DOHH2 (cell line): ENCODE data around the gene GANC.

Experiments used
- EZH2phosphoT487 ChIP-seq: fragments of 200-600 bp; sonication (generic); IDR thresholded peaks from 2 replicates; pipeline ENCODE4 v1.6.1; 2017; ENCODE audit warnings: borderline replicate concordance, mild to moderate bottlenecking, antibody characterized with exemption, low read length, moderate library complexity, mixed read lengths
- TF ChIP-seq, protein P1 (sequence below): fragments of 200-600 bp; sonication (generic); IDR thresholded peaks from one replicate; pipeline ENCODE4 v1.5.1; 2014; ENCODE audit warnings: antibody characterized with exemption, mild to moderate bottlenecking, low read depth, low read length; ENCODE audit not compliant: poor library complexity, severe bottlenecking

DNA sequence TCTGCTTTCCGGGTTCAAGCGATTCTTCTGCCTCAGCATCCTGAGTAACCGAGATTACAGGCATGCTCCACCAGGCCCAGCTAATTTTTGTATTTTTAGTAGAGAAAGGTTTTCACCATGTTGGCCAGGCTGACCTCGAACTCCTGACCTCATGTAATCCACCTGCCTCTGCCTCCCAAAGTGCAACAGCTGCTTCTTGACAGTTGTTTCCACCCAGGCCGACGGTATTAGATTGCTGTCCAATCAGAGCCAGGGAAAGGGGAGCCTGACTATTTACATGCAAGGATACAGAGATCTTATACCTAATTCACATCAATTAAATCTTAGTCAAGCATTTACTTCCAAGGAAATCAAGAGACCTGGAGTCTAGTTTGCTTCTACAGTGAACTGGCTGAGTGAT, 82.3 kb downstream of the GANC start:
- TF ChIP-seq, protein P1, sequence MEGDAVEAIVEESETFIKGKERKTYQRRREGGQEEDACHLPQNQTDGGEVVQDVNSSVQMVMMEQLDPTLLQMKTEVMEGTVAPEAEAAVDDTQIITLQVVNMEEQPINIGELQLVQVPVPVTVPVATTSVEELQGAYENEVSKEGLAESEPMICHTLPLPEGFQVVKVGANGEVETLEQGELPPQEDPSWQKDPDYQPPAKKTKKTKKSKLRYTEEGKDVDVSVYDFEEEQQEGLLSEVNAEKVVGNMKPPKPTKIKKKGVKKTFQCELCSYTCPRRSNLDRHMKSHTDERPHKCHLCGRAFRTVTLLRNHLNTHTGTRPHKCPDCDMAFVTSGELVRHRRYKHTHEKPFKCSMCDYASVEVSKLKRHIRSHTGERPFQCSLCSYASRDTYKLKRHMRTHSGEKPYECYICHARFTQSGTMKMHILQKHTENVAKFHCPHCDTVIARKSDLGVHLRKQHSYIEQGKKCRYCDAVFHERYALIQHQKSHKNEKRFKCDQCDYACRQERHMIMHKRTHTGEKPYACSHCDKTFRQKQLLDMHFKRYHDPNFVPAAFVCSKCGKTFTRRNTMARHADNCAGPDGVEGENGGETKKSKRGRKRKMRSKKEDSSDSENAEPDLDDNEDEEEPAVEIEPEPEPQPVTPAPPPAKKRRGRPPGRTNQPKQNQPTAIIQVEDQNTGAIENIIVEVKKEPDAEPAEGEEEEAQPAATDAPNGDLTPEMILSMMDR = no peak
- TF ChIP-seq EZH2phosphoT487 = no peak
